Eye (tissue), 1 donor: Measurements from ENCODE around the gene MT1E.
"Not testable (repeated sequence)": the region's sequence is repeated elsewhere in the genome, so short reads cannot be mapped to it uniquely, and the experiment has no call there.

ENCODE experiments used
- DNase-seq: peaks from one replicate; pipeline ENCODE4 v3.0.0-alpha.2; 2015

Gene MT1E

DNA sequence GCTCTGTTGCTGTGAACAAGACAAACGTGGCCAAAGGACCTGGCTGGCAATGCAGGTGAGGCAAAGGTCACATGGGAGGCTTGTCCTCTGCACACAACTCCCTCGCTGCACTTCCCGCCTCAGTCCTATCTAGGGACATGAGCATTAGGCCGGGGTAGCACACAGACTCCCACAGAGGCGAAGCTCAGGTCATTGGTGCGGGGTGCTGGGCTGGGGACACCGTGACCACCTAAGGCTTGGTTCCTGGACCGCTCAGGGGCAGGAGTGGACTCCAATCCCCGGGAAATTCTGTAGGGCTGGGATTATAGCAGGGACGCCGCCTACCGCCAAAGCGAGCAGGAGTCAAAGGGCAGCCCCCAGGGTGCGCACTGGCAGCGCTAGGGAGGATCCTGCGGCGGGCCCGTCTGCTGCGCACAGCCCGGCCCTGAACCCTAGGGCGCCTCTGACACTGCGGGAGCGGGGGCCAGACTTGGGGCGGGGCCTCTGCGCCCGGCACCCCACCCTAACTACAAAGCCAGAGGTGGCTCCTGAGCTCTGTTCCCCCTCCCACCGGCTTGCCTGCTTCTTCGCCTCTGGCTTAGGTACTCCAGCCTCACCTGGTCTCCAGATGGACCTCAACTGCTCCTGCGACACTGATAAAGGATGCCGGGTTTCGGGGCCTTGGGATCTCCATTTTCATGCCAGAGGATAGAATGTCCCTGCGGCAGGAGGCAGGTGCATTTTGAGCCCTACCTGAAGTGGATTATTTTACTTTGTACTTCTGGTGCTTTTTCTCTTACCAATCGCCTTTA is 22.3 kb downstream of the MT1E start:
- no peak for DNase-seq

DNA sequence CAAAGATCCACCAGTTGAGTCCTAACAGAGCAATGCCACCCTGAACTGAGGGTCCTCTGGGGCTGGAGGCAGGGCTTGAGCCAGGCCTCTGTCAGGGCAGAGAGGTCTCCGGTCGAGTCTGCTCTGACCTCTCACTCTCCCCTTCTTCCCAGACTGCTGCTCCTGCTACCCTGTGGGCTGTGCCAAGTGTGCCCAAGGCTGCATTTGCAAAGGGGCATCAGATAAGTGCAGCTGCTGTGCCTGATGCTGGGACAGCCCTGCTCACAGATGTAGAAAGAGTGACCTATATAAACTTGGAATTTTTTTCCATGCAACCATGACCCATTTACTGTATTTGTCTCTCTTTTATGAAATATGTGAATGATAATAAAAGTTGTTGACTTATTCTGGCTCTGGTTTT is 23.7 kb downstream of the MT1E start:
- DNase-seq, result no peak

DNA sequence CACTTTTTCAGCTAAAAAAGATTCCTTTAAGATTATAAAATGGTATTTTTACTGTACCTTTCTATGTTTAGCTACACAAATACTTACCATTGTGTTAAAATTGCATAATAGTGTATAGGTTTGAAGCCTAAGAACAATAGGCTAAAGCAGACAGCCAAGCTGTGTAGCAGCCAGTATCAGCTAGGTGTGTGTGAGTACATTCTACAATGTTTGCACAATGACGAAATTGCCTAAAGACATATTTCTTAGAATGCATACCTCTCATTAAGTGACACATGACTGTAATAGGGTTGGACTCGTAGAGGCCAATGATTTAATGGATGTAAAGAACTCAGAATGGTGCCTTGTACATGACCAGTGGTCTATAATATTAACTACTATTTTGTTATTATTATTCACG is 24.2 kb downstream of the MT1E start:
- no peak for DNase-seq

DNA sequence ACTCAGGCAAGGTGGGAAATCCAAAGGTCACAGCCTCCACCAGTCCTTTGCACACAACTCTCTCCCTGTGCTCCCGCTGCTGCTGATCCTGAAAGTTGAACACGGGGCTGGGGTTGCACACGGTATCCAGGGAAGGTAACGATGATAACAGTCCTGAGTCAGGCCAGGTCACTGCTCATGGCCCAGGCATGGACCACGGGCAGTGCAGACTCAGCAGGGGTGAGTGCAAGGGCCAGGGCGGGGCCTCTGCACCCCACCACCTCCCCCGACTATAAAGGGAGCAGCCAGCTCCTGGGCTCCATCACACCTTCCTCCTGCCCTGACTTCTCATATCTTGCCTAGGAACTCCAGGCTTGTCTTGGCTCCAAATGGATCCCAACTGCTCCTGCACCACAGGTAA is 26.0 kb downstream of the MT1E start, which contains the start of gene MT1B:
TSS of gene MT1B (plus strand) at position 301 of the 400 bp plus-strand sequence. CDS start at position 369, 68 bp downstream.
- no peak for DNase-seq

DNA sequence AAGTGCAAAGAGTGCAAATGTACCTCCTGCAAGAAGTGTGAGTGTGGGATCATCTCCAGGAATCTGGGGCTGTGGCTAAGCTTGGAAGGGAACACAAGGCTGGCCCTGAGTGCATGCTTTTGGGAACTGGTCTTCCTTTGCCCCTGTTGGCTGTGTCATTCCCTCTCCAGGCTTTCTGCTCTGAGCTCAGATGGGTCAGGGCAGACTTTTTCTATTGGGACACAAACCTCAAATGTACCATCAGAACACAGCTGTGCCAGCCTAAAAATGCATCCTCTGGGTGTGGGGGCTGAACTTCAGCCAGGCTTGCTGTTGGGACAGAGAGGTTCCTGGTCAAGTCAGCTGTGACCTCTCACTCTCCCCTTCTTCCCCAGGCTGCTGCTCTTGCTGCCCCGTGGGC is 27.0 kb downstream of the MT1E start:
- DNase-seq, result no peak

DNA sequence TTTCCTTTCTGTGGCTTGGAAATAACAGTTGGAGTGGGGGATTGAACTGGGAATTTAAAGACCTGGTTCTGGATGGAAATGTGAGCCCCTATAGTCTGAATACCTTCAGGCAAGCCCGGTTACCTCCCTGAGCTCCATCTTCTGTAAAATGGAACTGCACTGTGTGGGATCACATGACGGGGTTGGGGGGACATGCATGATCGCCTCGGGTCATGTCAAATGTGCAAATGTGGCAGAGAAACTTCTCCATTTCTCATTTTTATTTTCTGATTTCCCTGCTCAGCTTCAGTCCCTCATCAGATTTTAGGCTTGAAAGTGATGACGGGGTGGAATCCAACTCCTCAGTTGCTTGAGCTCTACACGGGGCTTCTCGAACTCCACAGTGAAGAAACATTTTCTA is 27.6 kb downstream of the MT1E start:
- no peak for DNase-seq

DNA sequence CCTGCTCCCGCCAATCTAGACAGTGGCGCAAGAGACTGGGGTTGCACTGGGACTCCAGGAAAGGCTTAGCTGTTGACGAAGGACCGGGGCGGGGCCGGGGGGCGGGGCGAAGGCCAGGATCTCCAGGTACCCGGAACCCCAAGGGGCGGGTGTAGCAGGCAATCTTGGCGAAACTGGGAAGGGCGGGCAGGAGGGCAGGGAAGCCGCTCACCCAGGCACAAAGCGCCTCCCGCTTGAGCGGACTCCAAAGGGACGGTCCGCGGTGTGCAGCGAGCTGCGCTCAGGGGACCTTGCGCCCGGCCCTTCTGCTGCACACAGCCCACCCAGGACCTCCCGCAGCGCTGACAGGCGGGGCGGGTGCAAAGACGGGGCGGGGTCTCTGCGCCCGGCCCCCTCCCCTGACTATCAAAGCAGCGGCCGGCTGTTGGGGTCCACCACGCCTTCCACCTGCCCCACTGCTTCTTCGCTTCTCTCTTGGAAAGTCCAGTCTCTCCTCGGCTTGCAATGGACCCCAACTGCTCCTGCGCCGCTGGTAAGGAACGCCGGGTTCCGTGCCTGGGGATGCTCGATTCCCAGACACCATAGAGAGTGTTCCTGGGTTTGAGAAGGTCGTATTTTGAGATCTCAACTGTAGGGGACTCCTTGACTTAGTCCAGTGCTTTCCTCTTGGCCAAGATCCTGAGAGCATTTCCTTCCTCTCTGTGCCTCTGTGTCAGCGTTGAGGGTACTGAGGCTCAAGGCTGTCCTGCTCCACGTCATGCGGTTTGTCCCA is 32.2 kb downstream of the MT1E start, which contains the start of gene MT1F:
TSS of gene MT1F (plus strand) at position 405 of the 772 bp plus-strand sequence. CDS start at position 505, 100 bp downstream.
- DNase-seq, result peak; percentile 74

DNA sequence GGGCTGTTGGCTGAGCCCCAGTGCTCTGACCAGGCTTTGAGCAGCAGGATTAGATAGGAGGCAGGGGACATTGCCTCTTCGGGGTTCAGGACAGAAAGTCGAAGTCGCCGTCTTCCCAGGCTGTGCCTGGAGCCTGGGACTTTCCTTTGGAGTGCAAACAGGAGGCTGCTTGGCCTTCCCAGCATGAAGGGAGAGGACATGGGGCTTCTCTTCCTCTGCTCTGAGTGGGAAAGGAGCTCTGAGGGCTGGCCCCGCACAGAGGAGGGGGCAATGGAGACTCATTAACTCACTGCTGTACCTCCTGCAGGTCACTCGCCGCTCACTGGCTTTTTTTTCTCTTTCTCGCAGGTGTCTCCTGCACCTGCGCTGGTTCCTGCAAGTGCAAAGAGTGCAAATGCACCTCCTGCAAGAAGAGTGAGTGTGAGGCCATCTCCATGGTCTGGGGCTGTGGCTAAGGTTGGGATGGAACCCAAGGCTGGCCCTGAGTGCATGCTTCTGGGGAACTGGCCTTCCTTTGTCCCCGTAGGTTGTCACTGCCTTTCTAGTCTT is 32.8 kb downstream of the MT1E start:
- DNase-seq, result no peak

DNA sequence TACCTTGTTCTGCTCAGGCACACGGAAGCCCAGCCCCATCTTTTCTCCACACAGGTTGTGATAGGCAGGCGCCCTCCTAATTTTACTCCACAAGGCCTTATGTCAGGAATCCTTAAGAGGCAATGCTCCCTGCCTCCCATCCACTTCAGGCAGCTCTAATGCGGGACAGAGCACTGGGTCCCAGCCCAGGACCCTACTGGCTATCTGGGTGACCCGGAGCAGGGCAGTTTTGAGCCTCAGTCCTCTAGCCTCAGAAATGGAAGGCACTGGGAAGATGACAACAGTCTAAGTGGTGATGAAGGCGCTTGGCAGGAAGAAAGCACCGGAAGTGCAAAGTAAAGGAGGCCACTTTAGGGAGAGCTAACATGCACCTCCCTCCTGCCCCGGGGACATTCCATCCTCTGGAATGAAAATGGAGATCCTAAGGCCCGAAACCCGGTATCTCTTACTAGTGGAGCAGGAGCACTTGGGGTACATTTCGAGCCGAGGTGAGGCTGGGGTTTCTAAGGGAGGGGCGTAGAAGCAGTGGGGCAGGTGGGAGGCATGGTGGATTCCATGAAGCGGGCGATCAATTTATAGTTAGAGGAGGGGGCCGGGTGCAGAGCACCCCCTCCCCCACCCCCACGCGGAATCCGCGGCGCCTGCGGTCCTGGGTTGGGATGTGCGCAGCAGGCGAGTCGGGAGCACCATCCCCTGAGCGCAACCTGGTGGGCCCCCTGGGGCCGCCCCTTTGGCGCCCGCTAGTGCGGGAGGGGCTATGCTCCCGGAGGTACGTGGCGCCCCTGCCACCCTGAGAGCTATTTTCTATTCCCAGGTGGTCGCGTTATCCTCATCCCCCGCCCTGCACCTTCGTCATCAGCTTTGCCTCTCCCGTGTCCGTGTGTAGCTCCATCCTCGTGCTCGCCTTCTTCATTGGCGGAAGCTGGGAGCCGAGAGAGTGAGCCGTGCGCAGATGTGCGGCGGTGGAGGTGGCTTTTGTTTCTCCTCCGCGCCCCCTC is 37.1 kb downstream of the MT1E start:
- no peak for DNase-seq

DNA sequence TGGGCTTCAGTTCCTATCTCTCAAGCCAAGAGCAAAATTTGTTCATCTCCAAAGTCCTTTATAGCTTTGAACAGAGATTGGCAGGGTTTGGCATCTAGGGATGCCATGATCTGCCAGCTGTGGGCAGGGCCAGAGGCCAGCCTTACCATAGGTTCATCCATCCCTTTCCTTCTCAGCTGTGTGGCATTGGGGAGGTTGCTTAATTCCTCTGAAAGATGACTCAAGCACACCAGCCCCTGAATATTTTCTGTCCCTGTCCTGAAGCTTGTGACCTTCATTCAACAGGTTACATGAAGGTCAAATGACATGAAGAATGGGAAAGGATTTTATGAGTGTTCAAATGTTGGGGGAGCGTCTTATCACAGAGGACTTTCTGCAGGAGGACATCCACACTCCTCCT is 38.9 kb downstream of the MT1E start:
- no peak for DNase-seq

DNA sequence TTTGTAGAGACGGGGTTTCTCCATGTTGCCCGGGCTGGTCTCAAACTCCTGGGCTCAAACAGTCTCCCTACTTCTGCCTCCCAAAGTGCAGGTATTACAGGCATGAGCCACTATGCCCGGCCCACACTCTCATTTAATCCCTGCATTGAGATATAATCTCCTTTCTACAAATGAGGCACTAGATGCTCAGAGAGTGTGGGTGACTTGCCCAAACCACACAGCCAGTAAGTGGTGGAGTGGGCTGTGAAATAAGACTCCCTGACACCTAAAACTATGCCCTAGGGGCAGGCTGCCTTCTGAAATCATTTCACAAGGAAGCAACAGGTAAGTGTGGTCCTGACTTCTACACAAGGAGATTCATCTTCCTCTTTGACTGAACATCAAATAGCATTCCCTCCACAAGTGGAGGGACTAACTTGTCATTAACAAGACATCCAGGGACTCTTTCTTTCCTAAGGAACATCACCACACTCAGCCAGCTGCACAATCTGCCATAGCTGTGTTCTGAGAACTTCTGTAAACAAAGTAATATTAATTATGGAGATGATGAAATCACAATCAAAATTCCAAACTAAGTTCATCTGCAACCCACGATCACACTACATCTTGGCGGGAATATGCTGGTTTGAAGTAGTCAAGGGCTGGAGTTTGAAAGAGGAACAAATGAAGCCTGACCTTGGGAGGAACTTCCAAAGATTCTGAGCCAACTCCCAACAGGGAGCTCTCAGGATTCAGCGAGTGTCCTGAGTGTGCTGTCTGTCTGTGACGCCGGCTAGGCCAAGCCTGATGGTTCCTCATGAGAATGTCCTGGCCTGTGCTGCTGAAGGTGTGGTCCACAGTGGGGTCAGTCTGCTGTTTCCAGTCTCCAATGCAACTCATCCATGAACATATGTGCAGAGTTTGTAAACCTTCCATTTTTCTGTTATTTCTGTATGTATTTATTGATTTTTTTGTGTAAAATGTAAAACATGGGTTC is 40.0 kb downstream of the MT1E start:
- DNase-seq, result not testable (repeated sequence)

DNA sequence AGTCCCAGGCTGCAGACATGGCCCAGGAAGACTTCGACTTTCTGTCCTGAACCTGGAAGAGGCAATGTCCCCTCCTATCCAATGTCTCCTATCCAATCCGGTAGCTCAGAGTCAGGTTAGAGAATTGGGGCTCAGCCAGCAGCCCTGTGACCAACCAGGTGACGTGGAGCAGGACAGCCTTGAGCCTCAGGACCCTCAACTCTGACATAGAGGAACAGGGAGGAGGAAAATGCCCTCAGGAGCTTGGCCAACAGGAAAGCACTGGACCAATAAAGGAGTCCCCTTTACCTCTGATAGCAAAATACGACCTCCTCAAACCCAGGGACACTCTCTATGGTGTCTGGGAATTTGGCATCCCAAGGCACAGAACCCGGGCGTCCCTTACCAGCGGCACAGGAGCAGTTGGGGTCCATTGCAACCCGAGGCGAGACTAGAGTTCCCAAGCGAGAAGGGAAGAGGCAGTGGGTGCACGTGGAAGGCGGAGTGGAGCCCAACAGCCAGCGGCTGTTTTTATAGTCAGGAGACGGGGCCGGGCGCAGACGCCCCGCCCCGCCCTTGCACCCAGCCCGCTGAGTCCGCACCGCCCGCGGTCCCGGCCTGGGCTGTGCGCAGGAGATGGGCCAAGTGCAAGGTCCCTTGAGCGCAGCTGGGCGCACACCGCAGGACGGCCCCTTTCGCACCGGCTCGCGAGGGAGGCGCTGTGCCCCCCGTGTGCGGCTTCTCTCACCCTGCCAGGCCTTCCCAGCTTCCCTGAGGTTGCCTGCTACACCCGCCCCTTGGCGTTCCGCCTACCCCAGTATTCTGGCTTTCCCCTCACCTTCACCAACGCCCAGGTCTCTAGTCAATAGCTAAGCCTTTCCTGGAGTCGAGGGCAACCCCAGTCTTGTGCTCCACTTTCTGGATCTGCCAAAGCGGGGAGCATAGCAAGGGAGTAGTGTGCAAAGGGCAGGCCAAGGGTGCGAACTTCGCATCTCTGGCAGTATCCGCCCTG is 42.3 kb downstream of the MT1E start, which contains the start of gene MT1G:
TSS of gene MT1G (minus strand) at position 485 of the 991 bp plus-strand sequence. CDS start at position 413, 72 bp downstream.
- no peak for DNase-seq

DNA sequence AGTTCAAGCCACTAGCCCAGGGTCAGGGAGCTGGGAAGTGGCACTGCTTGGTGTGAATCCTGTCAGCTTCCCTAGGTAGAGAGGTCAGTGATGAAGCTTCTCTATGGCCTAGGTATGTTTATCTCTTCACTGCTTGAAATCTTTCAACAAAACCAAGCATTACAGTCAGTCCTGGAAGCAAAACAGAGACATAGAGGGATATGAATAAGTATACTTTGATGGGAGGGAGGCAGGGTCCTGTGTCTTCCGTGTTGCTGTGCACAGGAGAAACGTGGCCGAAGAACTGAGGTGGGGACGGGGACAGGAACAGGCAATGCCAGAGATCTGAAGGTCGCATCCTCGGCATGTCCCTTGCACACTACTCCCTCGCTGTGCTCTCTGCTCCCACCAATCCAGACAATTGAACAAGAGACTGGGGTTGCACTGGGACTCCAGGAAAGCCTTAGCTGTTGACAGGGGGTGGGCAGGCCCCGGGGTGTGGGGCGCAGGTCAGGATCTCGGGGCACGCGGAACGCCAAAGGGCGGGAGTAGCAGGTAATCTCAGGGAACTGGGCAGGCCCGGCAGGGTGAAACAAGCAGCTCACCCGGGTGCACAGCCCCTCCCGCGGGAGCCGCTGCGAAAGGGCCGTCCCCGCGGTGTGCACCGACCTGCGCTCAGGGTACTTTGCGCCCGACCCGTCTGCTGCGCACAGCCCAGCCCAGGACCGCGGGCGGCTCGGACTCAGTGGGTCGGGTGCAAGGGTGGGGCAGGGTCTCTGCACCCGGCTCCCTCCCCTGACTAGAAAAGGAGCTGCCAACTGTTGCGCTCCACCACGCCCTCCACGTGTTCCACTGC is 43.6 kb downstream of the MT1E start, which contains the start of gene MT1H:
TSS of gene MT1H (plus strand) at position 810 of the 835 bp plus-strand sequence. CDS start 71 bp downstream, outside the sequence.
- no peak for DNase-seq

DNA sequence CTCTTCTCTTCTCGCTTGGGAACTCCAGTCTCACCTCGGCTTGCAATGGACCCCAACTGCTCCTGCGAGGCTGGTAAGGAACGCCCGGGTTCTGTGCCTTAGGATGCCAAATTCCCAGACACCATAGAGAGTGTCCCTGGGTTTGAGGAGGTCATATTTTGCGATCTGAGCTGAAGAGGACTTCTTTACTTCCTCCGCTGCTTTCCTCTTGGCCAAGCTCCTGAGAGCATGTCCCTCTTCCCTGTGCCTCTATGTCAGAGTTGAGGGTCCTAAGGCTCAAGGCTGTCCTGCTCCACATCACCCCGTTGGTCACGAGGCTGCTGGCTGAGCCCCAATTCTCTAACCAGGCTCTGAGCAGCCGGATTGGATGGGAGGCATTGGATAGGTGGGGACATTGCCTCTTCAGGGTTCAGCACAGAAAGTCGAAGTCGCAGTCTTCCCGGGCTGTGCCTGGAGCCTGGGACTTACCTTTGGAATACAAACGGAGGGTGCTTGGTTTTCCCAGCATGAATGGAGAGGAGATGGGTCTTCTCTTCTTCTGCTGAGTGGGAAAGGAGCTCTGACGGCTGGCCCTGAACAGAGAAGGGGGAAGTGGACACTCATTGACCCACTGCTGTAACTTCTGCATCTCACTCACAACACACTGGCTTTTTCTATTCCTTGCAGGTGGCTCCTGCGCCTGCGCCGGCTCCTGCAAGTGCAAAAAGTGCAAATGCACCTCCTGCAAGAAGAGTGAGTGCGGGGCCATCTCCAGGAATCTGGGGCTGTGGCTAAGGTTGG is 44.4 kb downstream of the MT1E start:
- no peak for DNase-seq

DNA sequence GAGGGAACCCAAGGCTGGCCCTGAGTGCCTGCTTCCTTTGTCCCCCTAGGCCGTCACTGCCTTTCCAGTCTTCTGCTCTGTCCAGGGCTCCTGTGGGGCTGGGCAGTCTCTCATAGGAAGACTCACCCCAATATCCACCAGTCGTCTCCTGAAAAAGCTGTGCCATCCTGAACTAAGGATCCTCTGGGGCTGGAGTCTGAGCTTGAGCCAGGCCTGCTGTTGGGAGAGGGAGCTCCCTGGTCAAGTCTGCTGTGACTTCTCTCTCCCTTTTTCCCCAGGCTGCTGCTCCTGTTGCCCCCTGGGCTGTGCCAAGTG is 45.0 kb downstream of the MT1E start:
- DNase-seq, result no peak

DNA sequence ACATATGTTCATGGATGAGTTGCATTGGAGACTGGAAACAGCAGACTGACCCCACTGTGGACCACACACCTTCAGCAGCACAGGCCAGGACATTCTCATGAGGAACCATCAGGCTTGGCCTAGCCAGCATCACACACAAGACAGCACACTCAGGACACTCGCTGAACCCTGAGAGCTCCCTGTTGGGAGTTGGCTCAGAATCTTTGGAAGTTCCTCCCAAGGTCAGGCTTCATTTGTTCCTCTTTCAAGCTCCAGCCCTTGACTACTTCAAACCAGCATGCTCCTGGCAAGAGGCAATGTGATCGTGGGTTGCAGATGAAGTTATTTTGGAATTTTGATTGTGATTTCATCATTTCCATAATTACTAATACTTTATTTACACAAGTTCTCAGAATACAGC is 46.1 kb downstream of the MT1E start:
- DNase-seq, result not testable (repeated sequence)

DNA sequence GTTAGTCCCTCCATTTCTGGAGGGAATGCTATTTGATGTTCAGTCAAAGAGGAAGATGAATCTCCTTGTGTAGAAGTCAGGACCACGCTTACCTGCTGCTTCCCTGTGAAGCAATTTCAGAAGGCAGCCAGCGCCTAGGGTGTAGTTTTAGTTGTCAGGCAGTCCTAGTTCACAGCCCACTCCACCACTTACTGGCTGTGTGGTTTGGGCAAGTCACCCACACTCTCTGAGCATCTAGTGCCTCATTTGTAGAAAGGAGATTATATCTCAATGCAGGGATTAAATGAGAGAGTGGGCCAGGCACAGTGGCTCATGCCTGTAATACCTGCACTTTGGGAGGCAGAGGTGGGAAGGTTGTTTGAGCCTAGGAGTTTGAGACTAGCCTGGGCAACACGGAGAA is 46.6 kb downstream of the MT1E start:
- DNase-seq, result not testable (repeated sequence)
